A549 (cell line): ENCODE measurements around the gene PSMF1.

Source experiments
- BHLHE40 ChIP-seq: IDR thresholded peaks from 2 replicates; pipeline ENCODE4 v1.6.1; 2012; ENCODE audit warnings: low read depth, low read length, inconsistent platforms
- CEBPB ChIP-seq, 2 experiments: fragments of >200 bp in 1 of 2; sonication (Bioruptor Twin) in 1 of 2; formaldehyde crosslinking in 1 of 2; IDR thresholded peaks; 2 replicates each; pipeline ENCODE4 v1.6.1; 2012 to 2016
- CTCF ChIP-seq: fragments of >200 bp; sonication (Bioruptor Twin); formaldehyde crosslinking; IDR thresholded peaks from 3 replicates; pipeline ENCODE4 v1.5.1; 2016
- EP300 ChIP-seq, 2 experiments: fragments of >200 bp; sonication (Bioruptor Twin); formaldehyde crosslinking; IDR thresholded peaks; 2 replicates in 1 of 2; 3 replicates in 1 of 2; pipeline ENCODE4 v1.6.1; 2016 to 2017
- GATA3 ChIP-seq: IDR thresholded peaks from 2 replicates; pipeline ENCODE4 v1.6.1; 2012; ENCODE audit warnings: borderline replicate concordance
- HDAC2 ChIP-seq: fragments of 200-600 bp; sonication (generic); IDR thresholded peaks from 2 replicates; pipeline ENCODE4 v1.6.1; 2016
- KDM5A ChIP-seq: fragments of 200-600 bp; sonication (generic); IDR thresholded peaks from 2 replicates; pipeline ENCODE4 v1.6.1; 2016; ENCODE audit warnings: antibody characterized with exemption, mild to moderate bottlenecking
- MAFK ChIP-seq: fragments of 450-650 bp; IDR thresholded peaks from 2 replicates; pipeline ENCODE4 v1.6.1; 2014; ENCODE audit not compliant: partially characterized antibody
- MYC ChIP-seq: IDR thresholded peaks from 2 replicates; pipeline ENCODE4 v1.6.1; 2012; ENCODE audit warnings: mild to moderate bottlenecking, inconsistent platforms, low read length, improper control_type of control experiment, borderline replicate concordance
- NFE2L2 ChIP-seq: fragments of 150-350 bp; conservative IDR thresholded peaks from 2 replicates; pipeline ENCODE4 v1.6.1; 2014; ENCODE audit warnings: low read length
- POLR2A ChIP-seq: IDR thresholded peaks from 2 replicates; pipeline ENCODE4 v1.6.1; 2012; ENCODE audit warnings: mild to moderate bottlenecking, low read length
- REST ChIP-seq: fragments of 200-600 bp; sonication (generic); IDR thresholded peaks from 2 replicates; pipeline ENCODE4 v1.6.1; 2016; ENCODE audit warnings: antibody characterized with exemption, mild to moderate bottlenecking, moderate library complexity
- ZFP36 ChIP-seq: fragments of 450-650 bp; IDR thresholded peaks from 2 replicates; pipeline ENCODE4 v1.6.1; 2014; ENCODE audit warnings: borderline replicate concordance; ENCODE audit not compliant: partially characterized antibody

DNA sequence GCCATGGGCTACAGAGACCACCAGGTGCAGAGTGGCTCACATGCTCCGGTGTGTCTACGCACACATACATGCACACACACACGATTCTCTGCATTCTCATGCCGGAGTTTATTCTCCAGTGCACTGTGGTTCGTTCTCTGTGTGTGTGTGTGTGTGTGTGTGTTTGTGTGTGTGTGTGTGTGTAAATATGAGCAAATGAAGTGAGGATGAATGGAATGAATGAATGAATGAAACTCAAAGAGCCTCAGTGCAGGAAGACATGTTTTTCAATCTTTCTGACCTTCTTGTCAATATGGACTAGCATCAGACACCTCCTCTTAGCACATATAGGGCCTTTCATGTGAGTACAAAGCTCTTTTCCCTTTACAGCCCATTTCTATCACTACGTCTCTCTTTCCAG lies 64.8 kb downstream of the PSMF1 start:
- TF ChIP-seq EP300 (IDR thresholded peaks at IDR 0.05) (no peak), CTCF (no peak), KDM5A (no peak), MAFK (no peak), POLR2A (no peak), GATA3 (no peak), REST (no peak), ZFP36 (no peak), NFE2L2 (no peak), MYC (no peak), HDAC2 (no peak), BHLHE40 (no peak), CEBPB (IDR thresholded peaks at IDR 0.05) (no peak)
